Gastroesophageal sphincter (tissue), 4 donors: ENCODE data around the gene ARMH2. TPM values are rescaled to one million over a fixed set of nuclear protein-coding genes. Genes with fewer than 3 reads are reported as not detected.

Experiments
- ATAC-seq: fragments of 150-250 bp; one replicate; pipeline ENCODE4 v1.9.1; 2016; ENCODE audit warnings: mild to moderate bottlenecking, moderate library complexity
- H3K27ac ChIP-seq, 4 donors: fragments of 200-600 bp; sonication (generic) in 3 of 4; 1 replicate in 3 of 4; 2 replicates in 1 of 4; pipeline ENCODE4 v1.5.1; 2016 to 2019
- H3K27me3 ChIP-seq: fragments of 200-600 bp; sonication (generic); one replicate; pipeline ENCODE4 v1.5.1; 2019
- H3K36me3 ChIP-seq, 2 donors: fragments of 200-600 bp; sonication (generic); one replicate each; pipeline ENCODE4 v1.5.1; 2019; ENCODE audit warnings: control low read depth in 1 of 2
- H3K4me1 ChIP-seq, 3 donors: fragments of 200-600 bp; sonication (generic); 1 replicate in 2 of 3; 2 replicates in 1 of 3; pipeline ENCODE4 v1.5.1; 2016 to 2019; ENCODE audit warnings: control low read depth in 2 of 3
- H3K4me3 ChIP-seq, 2 donors: fragments of 200-600 bp; sonication (generic); one replicate each; pipeline ENCODE4 v1.5.1; 2019; ENCODE audit warnings: mild to moderate bottlenecking in 1 of 2, moderate library complexity in 1 of 2
- H3K9me3 ChIP-seq, 3 donors: fragments of 200-600 bp; sonication (generic); one replicate each; pipeline ENCODE4 v1.5.1; 2017 to 2019; ENCODE audit warnings: control low read depth in 2 of 3
- EP300 ChIP-seq: sonication (generic); formaldehyde crosslinking; IDR thresholded peaks from one replicate; pipeline ENCODE4 v1.6.1; 2017; ENCODE audit warnings: antibody characterized with exemption, mild to moderate bottlenecking
- POLR2A ChIP-seq, 2 donors: fragments of 450-650 bp; IDR thresholded peaks; one replicate each; pipeline ENCODE4 v1.6.1; 2017; ENCODE audit warnings: antibody characterized with exemption in 2 of 2, mild to moderate bottlenecking in 2 of 2, moderate library complexity in 1 of 2
- POLR2AphosphoS5 ChIP-seq: sonication (generic); formaldehyde crosslinking; IDR thresholded peaks from one replicate; pipeline ENCODE4 v1.6.1; 2017; ENCODE audit warnings: antibody characterized with exemption
- WGBS, 2 donors: methylation state at CpG; one replicate each; pipeline ENCODE4 v1.1.5; 2018; ENCODE audit warnings: low coverage in 1 of 2; 5-methylcytosine and 5-hydroxymethylcytosine counted together
- total RNA-seq, 4 donors: library from RNA; depleted of rRNA; stranded (reverse); fragments of >200 nt; gene quantifications; one replicate each; pipeline ENCODE4 v1.1.0, GENCODE V29; 2016
- TF ChIP-seq, protein P1 (sequence below), 4 experiments: fragments of 200-600 bp in 2 of 4; fragments of 450-650 bp in 2 of 4; sonication (generic) in 1 of 4; IDR thresholded peaks; one replicate each; pipeline ENCODE4 v1.5.1; 2017 to 2019; ENCODE audit warnings: antibody characterized with exemption in 4 of 4, mild to moderate bottlenecking in 2 of 4, moderate library complexity in 2 of 4

The ARMH2 gene
- total RNA-seq: under 1 TPM in 1 of 4 donors, not detected in 3; 0.54 TPM

DNA sequence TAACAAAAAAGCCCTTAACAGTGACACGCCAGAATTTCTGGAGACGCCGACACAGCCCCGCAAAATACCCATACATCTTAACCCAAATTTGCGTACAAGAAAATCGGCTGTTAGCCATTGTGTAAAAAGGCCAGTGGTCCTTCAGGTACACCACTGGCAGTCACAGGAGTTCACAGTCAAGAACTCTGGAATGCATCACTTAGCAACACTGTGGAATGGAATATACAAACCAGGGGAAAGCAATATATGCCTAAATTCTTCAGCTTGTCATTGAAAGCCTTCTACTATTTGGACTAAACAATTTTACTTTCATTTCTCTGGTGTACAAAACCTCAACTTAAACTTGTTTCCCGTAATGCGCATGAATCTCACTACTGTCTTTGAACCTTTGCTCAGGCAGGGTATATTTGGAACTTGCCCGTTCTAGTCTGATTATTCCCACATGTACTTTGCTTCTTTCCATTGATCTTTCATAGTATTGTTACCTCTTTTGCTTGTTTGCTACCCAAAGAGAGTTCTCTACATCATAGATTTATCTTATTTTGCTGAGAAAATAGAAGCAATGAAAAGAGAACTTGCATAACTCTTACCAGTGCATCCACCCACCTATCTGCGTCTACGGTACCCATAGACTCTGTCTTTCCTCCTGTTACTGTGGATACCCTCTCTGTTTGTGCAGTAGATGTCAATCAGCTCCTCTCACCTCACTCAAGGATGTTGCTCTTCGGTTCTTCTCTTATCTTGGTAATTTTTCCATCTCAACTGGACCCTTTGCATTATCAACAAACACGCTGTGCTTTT, at the start of gene ARMH2:
Gene ARMH2, minus strand, starts transcription at position 178 of the 801 bp plus-strand sequence. Its CDS starts 60 bp downstream, at position 118.
- H3K4me1 ChIP-seq: peaks cover 0 to 7% (median 0%) of the 10 kb centered on the region in 3 donors
- 82% methylated on average over 13 of the region's 13 CpGs for WGBS, 2 donors
- no peaks in the 10 kb centered on the region for H3K9me3 ChIP-seq
- H3K27ac ChIP-seq: no peak within 1 kb of the TSS
- TF ChIP-seq POLR2A (IDR thresholded peaks at IDR 0.05): no peak
- TF ChIP-seq, protein P1, sequence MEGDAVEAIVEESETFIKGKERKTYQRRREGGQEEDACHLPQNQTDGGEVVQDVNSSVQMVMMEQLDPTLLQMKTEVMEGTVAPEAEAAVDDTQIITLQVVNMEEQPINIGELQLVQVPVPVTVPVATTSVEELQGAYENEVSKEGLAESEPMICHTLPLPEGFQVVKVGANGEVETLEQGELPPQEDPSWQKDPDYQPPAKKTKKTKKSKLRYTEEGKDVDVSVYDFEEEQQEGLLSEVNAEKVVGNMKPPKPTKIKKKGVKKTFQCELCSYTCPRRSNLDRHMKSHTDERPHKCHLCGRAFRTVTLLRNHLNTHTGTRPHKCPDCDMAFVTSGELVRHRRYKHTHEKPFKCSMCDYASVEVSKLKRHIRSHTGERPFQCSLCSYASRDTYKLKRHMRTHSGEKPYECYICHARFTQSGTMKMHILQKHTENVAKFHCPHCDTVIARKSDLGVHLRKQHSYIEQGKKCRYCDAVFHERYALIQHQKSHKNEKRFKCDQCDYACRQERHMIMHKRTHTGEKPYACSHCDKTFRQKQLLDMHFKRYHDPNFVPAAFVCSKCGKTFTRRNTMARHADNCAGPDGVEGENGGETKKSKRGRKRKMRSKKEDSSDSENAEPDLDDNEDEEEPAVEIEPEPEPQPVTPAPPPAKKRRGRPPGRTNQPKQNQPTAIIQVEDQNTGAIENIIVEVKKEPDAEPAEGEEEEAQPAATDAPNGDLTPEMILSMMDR (IDR thresholded peaks at IDR 0.05): no peak
- TF ChIP-seq EP300: no peak
- no peak for TF ChIP-seq POLR2AphosphoS5
- H3K27me3 ChIP-seq: no peaks in the 10 kb centered on the region
- no peaks in the 10 kb centered on the region for H3K36me3 ChIP-seq
- ATAC-seq: no peak
- no peak within 1 kb of the TSS for H3K4me3 ChIP-seq

DNA sequence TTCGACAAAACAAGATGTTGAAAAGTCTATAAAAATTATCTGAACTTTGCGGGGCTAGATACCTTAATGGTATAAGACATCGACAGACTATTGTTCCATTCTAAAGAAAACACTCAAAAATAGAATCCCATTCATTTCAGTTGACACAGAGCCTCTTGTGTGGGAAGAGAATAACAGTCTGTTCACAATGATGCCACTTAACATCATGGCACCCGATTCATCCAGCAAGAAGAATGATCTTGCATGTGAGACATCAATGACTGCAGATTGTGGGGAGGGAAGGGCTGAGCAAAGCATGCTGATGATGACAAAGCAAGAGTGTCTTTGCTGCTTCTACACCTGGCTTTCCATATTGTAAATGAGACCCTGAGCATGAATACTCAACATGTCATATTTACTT, 49.7 kb upstream of the ARMH2 start:
- Histone ChIP-seq H3K4me3 (no peak overlapping the region), H3K9me3 (no peaks in the 10 kb centered on the region), H3K4me1 (no peaks in the 10 kb centered on the region), H3K27ac (no peak overlapping the region), H3K27me3 (no peaks in the 10 kb centered on the region), H3K36me3 (peaks cover 0 to 5% of the 10 kb centered on the region in 2 donors)
- no peak for TF ChIP-seq EP300
- ATAC-seq: no peak
- 85 to 89% methylated on average over 4 of the region's 4 CpGs for WGBS, 2 donors

DNA sequence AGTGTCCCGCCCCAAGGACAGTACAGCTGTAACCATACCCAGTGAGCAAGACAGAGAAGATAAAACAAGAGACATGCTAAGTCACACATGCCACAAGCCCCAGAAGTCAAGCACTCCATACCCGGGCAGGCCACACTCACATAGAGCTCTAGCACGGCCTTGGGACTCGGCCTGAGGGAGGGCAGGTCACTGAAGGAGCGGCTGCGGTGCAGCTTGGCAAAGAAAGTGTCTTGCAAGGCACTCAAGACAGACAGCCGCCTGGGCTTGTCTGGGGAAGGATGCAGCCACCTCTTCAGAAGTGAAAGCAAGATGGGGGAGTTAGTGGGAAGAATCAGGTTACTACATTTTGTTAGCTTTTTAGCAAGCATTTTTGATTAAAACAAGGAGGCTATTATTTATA, 48.7 kb upstream of the ARMH2 start:
- H3K4me3 ChIP-seq: no peak overlapping the region
- WGBS, 2 donors: 90 to 93% methylated on average over 2 to 6 of the region's 7 CpGs
- H3K27ac ChIP-seq: no peak overlapping the region
- no peaks in the 10 kb centered on the region for H3K4me1 ChIP-seq
- TF ChIP-seq POLR2A (IDR thresholded peaks at IDR 0.05): no peak
- TF ChIP-seq POLR2AphosphoS5: no peak
- TF ChIP-seq, protein P1 (IDR thresholded peaks at IDR 0.05): no peak
- no peak for TF ChIP-seq EP300
- ATAC-seq: no peak
- H3K27me3 ChIP-seq: no peaks in the 10 kb centered on the region
- no peaks in the 10 kb centered on the region for H3K9me3 ChIP-seq
- peaks cover 0 to 5% of the 10 kb centered on the region in 2 donors for H3K36me3 ChIP-seq

DNA sequence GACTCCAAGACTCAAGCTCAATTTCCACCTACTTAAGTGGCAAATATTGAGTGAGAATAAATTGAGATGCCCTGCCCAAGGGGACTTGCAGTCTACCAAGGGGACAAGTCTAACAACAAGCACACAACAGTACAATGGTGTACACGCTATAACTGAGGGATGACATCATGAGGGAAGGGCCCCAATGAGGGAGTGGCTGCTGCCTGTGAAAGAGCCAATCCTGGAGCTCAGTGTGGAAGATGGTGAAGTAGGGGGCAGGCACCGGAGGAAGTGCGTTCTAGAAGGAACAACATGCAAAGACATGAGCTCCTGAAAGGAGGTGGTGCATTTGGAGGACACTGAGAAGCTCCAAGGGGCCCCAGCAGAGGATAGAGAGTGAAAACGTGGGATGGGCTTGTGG, 46.9 kb upstream of the ARMH2 start:
- Histone ChIP-seq H3K27ac (no peak overlapping the region), H3K27me3 (no peaks in the 10 kb centered on the region), H3K9me3 (no peaks in the 10 kb centered on the region), H3K4me3 (no peak overlapping the region), H3K4me1 (no peaks in the 10 kb centered on the region), H3K36me3 (peaks cover 0 to 5% of the 10 kb centered on the region in 2 donors)
- 67 to 80% methylated on average over 1 to 4 of the region's 4 CpGs for WGBS, 2 donors
- TF ChIP-seq POLR2A (IDR thresholded peaks at IDR 0.05) (no peak), EP300 (no peak), POLR2AphosphoS5 (no peak)
- TF ChIP-seq, protein P1 (IDR thresholded peaks at IDR 0.05): no peak
- ATAC-seq: no peak

DNA sequence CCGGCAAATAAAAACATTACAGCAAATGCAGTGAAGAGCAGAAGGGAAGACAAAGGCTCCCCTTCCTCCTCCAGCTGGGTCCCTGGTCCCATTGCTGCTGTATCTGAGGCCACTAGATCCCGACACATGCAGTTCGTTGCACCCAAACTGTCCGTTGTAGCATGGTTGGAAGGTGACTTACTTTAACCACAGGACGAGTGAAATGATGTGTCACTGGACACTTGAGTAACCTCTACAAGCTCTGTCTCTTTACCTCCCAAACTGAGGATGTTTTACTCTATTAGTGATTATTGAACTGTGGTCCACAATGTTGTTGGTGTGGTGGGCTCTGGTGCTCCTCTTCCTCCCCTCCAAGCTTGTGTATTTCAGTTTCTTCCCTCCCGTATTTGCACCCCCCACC, 46.2 kb upstream of the ARMH2 start:
- WGBS, 2 donors: 89 to 97% methylated on average over 5 of the region's 6 CpGs

More for the DNA sequence above, 46.2 kb upstream of the ARMH2 start:
- H3K27ac ChIP-seq: no peak overlapping the region
- TF ChIP-seq EP300 (no peak), POLR2AphosphoS5 (no peak), POLR2A (IDR thresholded peaks at IDR 0.05) (no peak)
- TF ChIP-seq, protein P1 (IDR thresholded peaks at IDR 0.05): no peak
- ATAC-seq: no peak
- H3K36me3 ChIP-seq: peaks cover 0 to 5% of the 10 kb centered on the region in 2 donors
- H3K27me3 ChIP-seq: no peaks in the 10 kb centered on the region
- no peak overlapping the region for H3K4me3 ChIP-seq
- H3K9me3 ChIP-seq: no peaks in the 10 kb centered on the region
- H3K4me1 ChIP-seq: no peaks in the 10 kb centered on the region
